Activated CD4-positive, alpha-beta memory T cell treated with anti-CD3 and anti-CD28 coated beads, Interleukin-2, amount 10 ng/mL, durations not matched to agents 7 days and 5 days (primary cell): ENCODE data around the gene HOXD9. TPM values are rescaled to one million over a fixed set of nuclear protein-coding genes. Genes with fewer than 3 reads are reported as not detected.

Experiments used
- CTCF ChIA-PET: fragments of 350-600 bp; sonication (Branson Sonifier 250); formaldehyde crosslinking; loops from one replicate; lab custom pipeline; 2021; ENCODE audit warnings: antibody characterized with exemption, inconsistent platforms; lab: Charles Lee
- POLR2A ChIA-PET: fragments of 350-600 bp; sonication (Branson Sonifier 250); formaldehyde crosslinking; loops from one replicate; lab custom pipeline; 2021; ENCODE audit warnings: antibody characterized with exemption; lab: Charles Lee
- DNase-seq: peaks from one replicate; pipeline ENCODE4 v3.0.0-alpha.2; 2020
- H3K27ac Mint-ChIP-seq: one replicate; pipeline ENCODE4 v1.8.0; 2021; ENCODE audit warnings: mild to moderate bottlenecking, mixed read lengths
- H3K27me3 Mint-ChIP-seq: one replicate; pipeline ENCODE4 v1.8.0; 2021; ENCODE audit warnings: mixed read lengths
- H3K36me3 Mint-ChIP-seq: one replicate; pipeline ENCODE4 v1.8.0; 2021; ENCODE audit warnings: low read depth, mixed read lengths
- H3K4me1 Mint-ChIP-seq: one replicate; pipeline ENCODE4 v1.8.0; 2021; ENCODE audit warnings: mixed read lengths
- H3K4me3 Mint-ChIP-seq: one replicate; pipeline ENCODE4 v1.8.0; 2021; ENCODE audit warnings: mild to moderate bottlenecking, mixed read lengths
- H3K9me3 Mint-ChIP-seq: one replicate; pipeline ENCODE4 v1.8.0; 2021; ENCODE audit warnings: mixed read lengths
- total RNA-seq, 2 experiments: library from RNA; stranded (reverse); gene quantifications; one replicate each; pipeline ENCODE4 v1.2.3, GENCODE V29; 2021

The HOXD9 gene
- total RNA-seq, 2 experiments from 2014 or later, result not detected

GRCh38 chr2:176097820-176098365 is 24.6 kb upstream of the HOXD9 start:
- no peaks in the 10 kb centered on the region for H3K9me3 Mint-ChIP-seq
- H3K36me3 Mint-ChIP-seq, result no peaks in the 10 kb centered on the region
- ChIA-PET CTCF (interaction anchor here (0.9 to 3.5 kb wide), 8 partner anchors 16 to 894 kb away, joined by 3 to 76 read pairs (median 4); no protein-coding TSS in a partner anchor), POLR2A (no interaction called here)
- no peak for DNase-seq
- H3K4me3 Mint-ChIP-seq, result peak overlapping the region; percentile 60
- H3K27me3 Mint-ChIP-seq, result peaks cover 94% of the 10 kb centered on the region
- peaks cover 17% of the 10 kb centered on the region for H3K4me1 Mint-ChIP-seq
- no peak overlapping the region for H3K27ac Mint-ChIP-seq

DNA sequence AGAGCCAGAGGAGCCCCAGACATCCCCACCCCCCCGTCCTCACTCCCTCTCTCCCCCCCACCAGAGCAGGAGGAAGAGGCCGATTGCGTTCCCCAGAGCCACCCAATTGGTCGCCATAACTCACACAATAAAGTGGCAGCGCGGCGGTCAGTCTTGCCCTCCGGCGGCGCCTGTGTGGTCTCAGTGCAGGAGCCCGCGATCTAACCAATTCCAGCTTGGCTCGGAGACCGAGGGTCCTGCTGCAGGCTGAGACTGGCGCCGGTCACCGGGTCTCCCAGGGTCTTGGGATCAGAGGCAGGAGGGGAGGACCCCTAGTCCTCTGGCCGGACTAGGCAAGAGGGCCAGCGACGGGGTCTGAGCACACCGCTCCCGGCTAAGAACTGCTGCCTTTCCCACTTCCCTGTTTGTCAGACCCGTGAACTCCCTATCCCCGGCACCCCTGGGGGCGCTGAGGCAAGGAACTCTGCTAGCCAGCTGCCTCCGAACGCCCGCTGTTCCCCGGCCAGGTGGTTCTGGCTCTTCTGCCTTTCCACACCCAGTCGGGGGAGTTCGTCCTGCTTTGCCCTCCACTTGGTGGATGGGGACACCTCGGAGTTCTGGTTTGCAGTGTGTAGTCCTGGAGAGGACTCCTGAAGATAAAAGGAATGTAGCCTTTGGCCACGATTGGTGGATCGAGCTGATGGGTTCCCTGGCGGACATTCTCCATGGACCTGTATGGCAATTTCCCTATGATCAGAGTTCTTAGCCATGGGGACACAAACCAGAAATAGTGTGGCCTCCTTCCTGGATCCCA is 24.0 kb upstream of the HOXD9 start:
- no peak overlapping the region for H3K27ac Mint-ChIP-seq
- DNase-seq, result no peak
- H3K9me3 Mint-ChIP-seq, result no peaks in the 10 kb centered on the region
- H3K4me3 Mint-ChIP-seq, result no peak overlapping the region
- peaks cover 94% of the 10 kb centered on the region for H3K27me3 Mint-ChIP-seq
- peaks cover 17% of the 10 kb centered on the region for H3K4me1 Mint-ChIP-seq
- CTCF ChIA-PET, result interaction anchor here (1.0 to 3.5 kb wide), 4 partner anchors 70 to 847 kb away, joined by 3 to 76 read pairs (median 6); no protein-coding TSS in a partner anchor
- POLR2A ChIA-PET, result no interaction called here
- H3K36me3 Mint-ChIP-seq, result no peaks in the 10 kb centered on the region

DNA sequence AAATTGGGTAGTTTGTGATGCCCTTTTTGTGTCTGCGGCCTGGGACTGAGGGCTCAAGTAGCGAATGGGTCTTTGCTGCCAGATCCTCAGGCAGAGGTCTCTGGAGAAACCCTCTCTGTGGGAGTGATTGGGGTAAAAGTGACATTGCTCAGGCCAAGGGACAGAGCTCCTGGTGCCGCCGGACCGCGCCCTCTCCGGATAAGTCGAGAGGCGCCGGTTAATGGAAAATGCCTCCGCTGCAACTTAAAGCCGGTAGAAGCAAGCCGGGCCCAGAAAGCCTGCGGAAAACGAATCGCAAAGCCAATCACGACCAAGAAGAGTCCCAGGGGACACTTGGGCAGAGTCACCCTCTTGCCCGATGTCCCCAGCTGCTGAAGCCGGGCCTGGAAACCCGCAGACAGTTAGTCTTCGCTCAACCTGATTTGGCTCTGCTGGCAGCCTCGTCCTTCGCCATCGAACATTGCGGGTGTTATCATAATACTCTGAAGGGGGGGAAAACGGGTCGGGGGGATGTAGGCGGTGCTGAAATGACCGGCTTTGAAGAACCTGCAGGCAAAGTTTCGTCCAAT is 23.3 kb upstream of the HOXD9 start:
- no peaks in the 10 kb centered on the region for H3K36me3 Mint-ChIP-seq
- peaks cover 17% of the 10 kb centered on the region for H3K4me1 Mint-ChIP-seq
- DNase-seq, result no peak
- H3K27me3 Mint-ChIP-seq, result peaks cover 94% of the 10 kb centered on the region
- H3K9me3 Mint-ChIP-seq, result no peaks in the 10 kb centered on the region
- ChIA-PET POLR2A (no interaction called here), CTCF (interaction anchor here (3.5 kb wide), 1 partner anchor 410 kb away, joined by 76 read pairs; no protein-coding TSS in a partner anchor)
- H3K27ac Mint-ChIP-seq, result no peak overlapping the region
- H3K4me3 Mint-ChIP-seq, result no peak overlapping the region

DNA sequence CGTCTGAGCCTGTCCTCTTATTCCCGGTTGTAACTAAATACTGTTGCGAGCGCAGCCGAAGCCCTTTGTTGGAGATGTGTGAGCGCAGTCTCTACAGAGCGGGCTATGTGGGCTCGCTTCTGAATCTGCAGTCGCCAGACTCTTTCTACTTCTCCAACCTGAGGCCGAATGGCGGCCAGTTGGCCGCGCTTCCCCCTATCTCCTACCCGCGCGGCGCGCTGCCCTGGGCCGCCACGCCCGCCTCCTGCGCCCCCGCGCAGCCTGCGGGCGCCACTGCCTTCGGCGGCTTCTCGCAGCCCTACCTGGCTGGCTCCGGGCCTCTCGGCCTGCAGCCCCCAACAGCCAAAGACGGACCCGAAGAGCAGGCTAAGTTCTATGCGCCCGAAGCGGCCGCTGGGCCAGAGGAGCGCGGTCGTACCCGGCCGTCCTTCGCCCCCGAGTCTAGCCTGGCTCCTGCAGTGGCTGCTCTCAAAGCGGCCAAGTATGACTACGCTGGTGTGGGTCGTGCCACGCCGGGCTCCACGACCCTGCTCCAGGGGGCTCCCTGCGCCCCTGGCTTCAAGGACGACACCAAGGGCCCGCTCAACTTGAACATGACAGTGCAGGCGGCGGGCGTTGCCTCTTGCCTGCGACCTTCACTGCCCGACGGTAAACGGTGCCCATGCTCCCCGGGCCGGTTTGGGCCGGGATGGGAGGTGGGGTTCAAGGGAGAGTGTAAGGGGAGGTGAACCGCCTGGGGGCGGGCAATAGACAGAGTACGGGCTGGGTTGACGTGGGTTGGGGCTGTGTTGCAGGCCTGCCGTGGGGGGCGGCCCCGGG is 22.6 kb upstream of the HOXD9 start, which contains the start of gene HOXD12:
HOXD12 (plus strand) TSS at position 68 of the 819 bp plus-strand sequence; CDS start at position 75, 7 bp downstream.
- Mint-ChIP-seq H3K27ac (no peak within 1 kb of the TSS), H3K36me3 (no peaks in the 10 kb centered on the region), H3K4me1 (peaks cover 17% of the 10 kb centered on the region), H3K9me3 (no peaks in the 10 kb centered on the region), H3K4me3 (no peak within 1 kb of the TSS), H3K27me3 (peaks cover 94% of the 10 kb centered on the region)
- CTCF ChIA-PET, result no interaction called here
- no peak for DNase-seq
- POLR2A ChIA-PET, result no interaction called here

DNA sequence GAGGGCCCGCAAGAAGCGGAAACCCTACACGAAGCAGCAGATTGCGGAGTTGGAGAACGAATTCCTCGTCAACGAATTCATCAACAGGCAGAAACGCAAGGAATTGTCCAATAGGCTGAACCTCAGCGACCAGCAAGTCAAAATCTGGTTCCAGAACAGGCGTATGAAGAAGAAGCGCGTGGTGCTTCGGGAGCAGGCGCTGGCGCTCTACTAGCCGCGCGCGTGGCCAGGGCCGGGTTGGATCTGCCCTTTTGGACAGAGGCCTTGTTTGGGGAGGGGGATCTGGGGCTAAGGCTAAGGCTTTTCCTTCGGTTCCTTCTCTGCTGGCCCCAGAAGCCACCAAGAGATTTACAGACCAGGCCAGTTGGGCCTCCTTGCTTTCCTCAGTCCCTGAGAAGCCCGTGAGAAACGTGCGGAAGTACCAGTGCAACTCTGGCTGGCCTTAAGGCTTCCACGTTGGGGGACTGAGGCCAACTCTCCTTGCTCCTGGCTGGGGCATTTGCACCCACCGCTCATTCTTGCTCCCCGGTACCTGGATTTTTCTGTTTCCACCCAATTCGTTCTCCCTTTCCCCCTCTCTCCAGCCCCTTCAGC is 21.9 kb upstream of the HOXD9 start:
- Mint-ChIP-seq H3K27ac (no peak overlapping the region), H3K27me3 (peaks cover 94% of the 10 kb centered on the region), H3K9me3 (no peaks in the 10 kb centered on the region), H3K36me3 (no peaks in the 10 kb centered on the region), H3K4me3 (no peak overlapping the region), H3K4me1 (peaks cover 17% of the 10 kb centered on the region)
- no peak for DNase-seq
- ChIA-PET CTCF (no interaction called here), POLR2A (no interaction called here)

DNA sequence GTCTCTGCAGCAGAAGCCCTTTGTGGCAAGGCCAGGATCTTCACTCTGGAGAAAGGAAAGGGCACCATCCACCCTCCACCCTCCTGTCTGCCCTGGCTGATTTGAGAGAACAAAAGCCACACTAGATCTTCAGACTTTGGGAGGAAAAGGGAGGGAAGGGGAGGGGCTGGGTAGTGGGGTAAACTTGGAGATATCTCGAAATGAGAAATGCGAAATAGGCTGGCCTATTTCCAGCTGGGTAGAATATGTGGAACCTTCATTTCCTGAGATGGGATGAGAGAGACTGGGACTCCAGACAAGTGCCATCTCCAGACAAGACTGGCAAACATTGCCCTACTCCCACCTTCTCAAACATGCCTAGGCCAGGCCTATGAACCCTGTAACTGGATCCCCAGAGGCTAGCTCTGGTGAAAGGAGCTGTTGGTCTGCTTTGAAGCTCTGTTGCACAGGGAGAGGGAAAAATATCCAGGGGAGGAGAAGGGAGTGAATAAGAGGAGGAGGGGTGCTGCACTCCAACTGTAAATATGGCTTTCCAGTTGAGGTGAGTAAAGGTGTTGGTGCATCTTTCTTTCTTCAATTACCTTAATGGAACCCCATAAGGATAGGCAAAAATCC is 21.2 kb upstream of the HOXD9 start:
- no peaks in the 10 kb centered on the region for H3K9me3 Mint-ChIP-seq
- ChIA-PET POLR2A (no interaction called here), CTCF (no interaction called here)
- peaks cover 95% of the 10 kb centered on the region for H3K27me3 Mint-ChIP-seq
- no peak overlapping the region for H3K27ac Mint-ChIP-seq
- no peak for DNase-seq
- H3K36me3 Mint-ChIP-seq, result peaks cover 3% of the 10 kb centered on the region
- peaks cover 18% of the 10 kb centered on the region for H3K4me1 Mint-ChIP-seq
- H3K4me3 Mint-ChIP-seq, result no peak overlapping the region

- peaks cover 5% of the 10 kb centered on the region for H3K36me3 Mint-ChIP-seq
- H3K4me1 Mint-ChIP-seq, result peaks cover 14% of the 10 kb centered on the region
- ChIA-PET CTCF (interaction anchor here (1.0 kb wide), 1 partner anchor 38 kb away, joined by 3 read pairs; no protein-coding TSS in a partner anchor), POLR2A (no interaction called here)
- no peak overlapping the region for H3K4me3 Mint-ChIP-seq
- H3K9me3 Mint-ChIP-seq, result no peaks in the 10 kb centered on the region
- DNase-seq, result no peak
- peaks cover 92% of the 10 kb centered on the region for H3K27me3 Mint-ChIP-seq
- H3K27ac Mint-ChIP-seq, result no peak overlapping the region
These were observed 20.7 kb upstream of the HOXD9 start for GRCh38 chr2:176101842-176102241.

DNA sequence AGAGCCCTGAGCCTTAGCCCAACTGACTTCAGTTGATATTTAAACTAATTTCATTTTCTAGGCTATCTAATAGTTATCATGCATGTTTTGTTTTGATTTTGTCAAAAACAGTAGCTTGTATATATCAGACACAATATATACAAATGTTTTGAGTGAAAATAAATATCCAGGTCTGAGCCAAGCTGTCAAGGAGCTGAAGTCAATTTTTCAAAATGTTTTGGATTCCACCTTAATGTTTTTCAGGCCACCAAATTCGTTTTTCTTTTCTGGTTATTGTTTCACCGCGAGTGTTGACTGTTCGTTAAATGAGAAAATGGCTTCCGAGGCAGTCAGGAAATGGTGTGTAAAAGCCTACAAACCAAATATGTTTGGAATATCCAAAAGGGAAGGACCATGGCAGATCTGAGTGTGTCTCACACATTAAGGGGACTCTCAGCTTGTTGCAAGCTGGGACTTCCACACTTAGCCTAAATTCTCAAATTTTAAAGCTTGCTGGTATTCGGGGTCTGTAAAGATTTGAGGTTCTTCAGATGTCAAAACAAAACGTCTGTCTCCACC is 20.1 kb upstream of the HOXD9 start:
- ChIA-PET POLR2A (no interaction called here), CTCF (interaction anchor here (0.9 to 1.4 kb wide), 4 partner anchors 8 to 851 kb away, joined by 3 to 4 read pairs (median 4); no protein-coding TSS in a partner anchor)
- Mint-ChIP-seq H3K27me3 (peaks cover 91% of the 10 kb centered on the region), H3K4me3 (no peak overlapping the region), H3K9me3 (no peaks in the 10 kb centered on the region), H3K36me3 (peaks cover 5% of the 10 kb centered on the region), H3K4me1 (peaks cover 11% of the 10 kb centered on the region), H3K27ac (no peak overlapping the region)
- DNase-seq, result no peak

DNA sequence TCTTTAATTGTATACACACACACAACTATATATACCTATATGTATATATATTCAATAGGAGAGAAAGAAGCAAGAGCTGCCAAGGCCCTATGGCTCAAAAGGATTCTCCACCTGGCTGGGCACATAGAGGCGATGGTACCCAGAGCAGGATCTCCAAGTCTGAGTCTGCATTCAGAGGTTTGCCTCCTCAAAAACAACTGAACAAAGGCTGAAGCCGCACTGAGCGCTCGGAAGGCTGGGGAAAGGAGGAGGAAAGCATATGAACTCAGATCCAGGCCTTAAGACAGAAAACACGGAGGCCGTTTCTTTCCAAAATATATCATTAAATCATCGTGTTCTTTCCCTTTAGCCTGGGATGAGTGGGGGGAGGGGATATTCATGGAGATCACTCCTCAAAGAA is 19.3 kb upstream of the HOXD9 start:
- H3K36me3 Mint-ChIP-seq, result peaks cover 5% of the 10 kb centered on the region
- CTCF ChIA-PET, result interaction anchor here (0.9 to 1.4 kb wide), 3 partner anchors 8 to 852 kb away, joined by 4 read pairs; no protein-coding TSS in a partner anchor
- DNase-seq, result no peak
- H3K27me3 Mint-ChIP-seq, result peaks cover 85% of the 10 kb centered on the region
- H3K9me3 Mint-ChIP-seq, result no peaks in the 10 kb centered on the region
- H3K4me3 Mint-ChIP-seq, result no peak overlapping the region
- POLR2A ChIA-PET, result no interaction called here
- peaks cover 6% of the 10 kb centered on the region for H3K4me1 Mint-ChIP-seq
- H3K27ac Mint-ChIP-seq, result no peak overlapping the region

GRCh38 chr2:176103742-176104315 is 18.7 kb upstream of the HOXD9 start:
- H3K27ac Mint-ChIP-seq, result no peak overlapping the region

GRCh38 chr2:176104316-176105077 is 18.0 kb upstream of the HOXD9 start:
- H3K9me3 Mint-ChIP-seq, result no peaks in the 10 kb centered on the region
- peaks cover 83% of the 10 kb centered on the region for H3K27me3 Mint-ChIP-seq
- peaks cover 10% of the 10 kb centered on the region for H3K36me3 Mint-ChIP-seq
- H3K27ac Mint-ChIP-seq, result no peak overlapping the region
- H3K4me3 Mint-ChIP-seq, result no peak overlapping the region
- H3K4me1 Mint-ChIP-seq, result peaks cover 6% of the 10 kb centered on the region
- POLR2A ChIA-PET, result no interaction called here
- no peak for DNase-seq
- CTCF ChIA-PET, result interaction anchor here (0.9 to 1.5 kb wide), 2 partner anchors 10 to 22 kb away, joined by 3 to 7 read pairs; no protein-coding TSS in a partner anchor

More at GRCh38 chr2:176103742-176104315, 18.7 kb upstream of the HOXD9 start:
- DNase-seq, result no peak
- Mint-ChIP-seq H3K4me3 (no peak overlapping the region), H3K36me3 (peaks cover 5% of the 10 kb centered on the region), H3K9me3 (no peaks in the 10 kb centered on the region), H3K4me1 (peaks cover 6% of the 10 kb centered on the region), H3K27me3 (peaks cover 83% of the 10 kb centered on the region)
- ChIA-PET CTCF (interaction anchor here (0.9 to 1.5 kb wide), 3 partner anchors 10 to 23 kb away, joined by 3 to 7 read pairs (median 4); no protein-coding TSS in a partner anchor), POLR2A (no interaction called here)
